ENCODE data around the gene PTPRJ.

DNA sequence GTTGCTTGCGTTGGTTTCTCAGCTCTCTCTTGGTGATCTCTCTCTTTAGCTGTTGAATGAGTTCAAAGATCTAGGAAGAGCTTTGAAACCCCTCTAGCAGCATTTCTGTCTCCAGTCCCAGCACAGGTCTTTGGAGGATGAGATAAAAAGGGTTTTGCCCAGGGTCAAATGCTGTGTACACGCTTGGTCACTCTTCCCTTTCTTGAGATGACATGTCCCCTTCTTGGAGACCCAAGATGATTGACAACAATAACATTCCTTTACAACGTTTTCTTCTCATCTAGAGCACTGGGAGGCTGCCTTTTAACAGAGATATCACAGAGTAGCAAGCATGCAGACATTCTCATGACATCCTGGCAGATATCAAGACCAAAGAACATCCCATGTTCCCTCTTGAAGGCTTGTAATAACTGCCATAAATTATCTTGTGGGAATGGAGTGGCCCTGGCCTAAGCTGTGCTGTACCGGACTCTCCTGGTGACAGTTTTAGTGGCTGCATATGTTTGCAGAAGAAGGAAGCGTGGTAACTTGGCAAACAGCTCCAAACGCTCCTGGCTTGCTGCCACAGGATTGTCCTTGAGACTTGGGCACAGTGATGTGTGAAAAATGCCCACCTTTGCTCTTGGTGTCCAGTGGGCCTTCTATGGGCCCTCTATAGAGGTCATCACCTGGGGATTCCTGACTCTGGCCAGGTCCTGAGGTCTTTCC, 107.8 kb downstream of the PTPRJ start:
- TF ChIP-seq CTCF (conservative IDR thresholded peaks at IDR 0.05; ENCODE audit: low read depth, low read length) (no peak), EZH2 (IDR thresholded peaks at IDR 0.05; ENCODE audit: borderline replicate concordance, low read depth, low read length, poor library complexity, severe bottlenecking) (no peak)

Data from A673 (cell line).